ENCODE results near the gene CYP4F11.
"Not testable (repeated sequence)": the region's sequence is repeated elsewhere in the genome, so short reads cannot be mapped to it uniquely, and the experiment has no call there.

Gene CYP4F11

GRCh38 chr19:15885167-15885566 is 49.2 kb downstream of the CYP4F11 start:
- no peaks in the 10 kb centered on the region for H4K20me1 ChIP-seq (ENCODE audit: insufficient read depth)

DNA sequence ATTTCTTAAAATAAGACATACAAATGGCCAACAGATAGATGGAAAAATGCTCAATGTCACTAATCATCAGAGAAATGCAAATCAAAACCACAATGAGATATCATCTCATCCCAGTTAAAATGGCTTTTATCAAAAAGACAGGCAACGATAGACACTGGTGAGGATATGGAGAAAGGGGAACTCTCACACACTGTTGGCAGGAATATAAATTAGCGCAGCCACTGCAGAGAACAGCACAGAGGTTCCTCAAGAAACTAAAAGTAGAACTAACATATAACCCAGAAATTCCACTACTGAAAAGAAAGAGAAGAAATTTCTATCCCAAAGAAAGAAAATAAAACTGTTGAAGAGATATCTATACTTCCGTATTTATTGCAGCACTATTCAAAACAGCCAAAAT is 51.0 kb downstream of the CYP4F11 start:
- not testable (repeated sequence) for H3K4me3 ChIP-seq (IDR thresholded peaks at IDR 0.05; ENCODE audit: insufficient read depth, low read depth, low read length); H3K36me3 ChIP-seq (ENCODE audit: insufficient read depth); H3K27ac ChIP-seq; H4K20me1 ChIP-seq (ENCODE audit: insufficient read depth); H2AFZ ChIP-seq (ENCODE audit: low read depth); H3K4me2 ChIP-seq; H3K9ac ChIP-seq; H3K4me1 ChIP-seq (ENCODE audit: low read depth, poor library complexity, severe bottlenecking); H3K79me2 ChIP-seq (ENCODE audit: insufficient read depth, low read depth); H3K27me3 ChIP-seq (ENCODE audit: insufficient read depth, low read depth)

More at GRCh38 chr19:15885167-15885566, 49.2 kb downstream of the CYP4F11 start:
- Histone ChIP-seq H3K79me2 (ENCODE audit: insufficient read depth, low read depth) (no peaks in the 10 kb centered on the region), H3K9ac (no peak overlapping the region), H2AFZ (ENCODE audit: low read depth) (no peak overlapping the region), H3K36me3 (ENCODE audit: insufficient read depth) (no peaks in the 10 kb centered on the region), H3K27me3 (ENCODE audit: insufficient read depth, low read depth) (peaks cover 6% of the 10 kb centered on the region; the same call in 1 of the 2 replicates), H3K4me2 (no peak overlapping the region), H3K4me3 (IDR thresholded peaks at IDR 0.05; ENCODE audit: insufficient read depth, low read depth, low read length) (no peak overlapping the region), H3K4me1 (ENCODE audit: low read depth, poor library complexity, severe bottlenecking) (no peaks in the 10 kb centered on the region), H3K27ac (no peak overlapping the region)
- no peak for TF ChIP-seq CTCF (conservative IDR thresholded peaks at IDR 0.05; ENCODE audit: low read depth, low read length)

- H3K27ac ChIP-seq, result no peak overlapping the region
- H3K4me2 ChIP-seq, result no peak overlapping the region
- no peak overlapping the region for H2AFZ ChIP-seq (ENCODE audit: low read depth)
- TF ChIP-seq CTCF (conservative IDR thresholded peaks at IDR 0.05; ENCODE audit: low read depth, low read length), result no peak
- no peaks in the 10 kb centered on the region for H3K4me1 ChIP-seq (ENCODE audit: low read depth, poor library complexity, severe bottlenecking)
- H4K20me1 ChIP-seq (ENCODE audit: insufficient read depth), result no peaks in the 10 kb centered on the region
- peaks cover 2% of the 10 kb centered on the region; the same call in 1 of the 2 replicates for H3K27me3 ChIP-seq (ENCODE audit: insufficient read depth, low read depth)
- no peaks in the 10 kb centered on the region for H3K36me3 ChIP-seq (ENCODE audit: insufficient read depth)
- no peak overlapping the region for H3K4me3 ChIP-seq (IDR thresholded peaks at IDR 0.05; ENCODE audit: insufficient read depth, low read depth, low read length)
- no peaks in the 10 kb centered on the region for H3K79me2 ChIP-seq (ENCODE audit: insufficient read depth, low read depth)
- no peak overlapping the region for H3K9ac ChIP-seq
These were observed 59.4 kb downstream of the CYP4F11 start for GRCh38 chr19:15874821-15875474.

DNA sequence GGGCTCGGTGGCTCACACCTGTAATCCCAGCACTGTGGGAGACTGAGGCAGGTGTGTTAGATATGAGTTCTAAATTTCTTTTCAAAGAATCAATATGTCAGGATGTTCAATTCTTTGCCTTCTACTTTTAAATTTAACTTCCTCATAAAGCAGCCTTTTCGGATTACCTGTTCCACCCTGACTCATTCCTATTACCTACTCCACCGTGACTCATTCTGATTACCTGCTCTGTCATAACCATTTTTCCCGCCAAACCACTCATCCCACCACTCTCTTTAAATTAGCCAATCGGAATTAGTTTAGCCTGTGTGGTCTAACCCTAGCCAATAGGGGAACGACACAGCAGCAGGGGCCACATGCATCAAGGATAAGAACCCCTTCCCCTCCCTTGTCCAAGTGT is 60.6 kb downstream of the CYP4F11 start:
- H3K27ac ChIP-seq; H3K79me2 ChIP-seq (ENCODE audit: insufficient read depth, low read depth); H3K36me3 ChIP-seq (ENCODE audit: insufficient read depth); H3K4me1 ChIP-seq (ENCODE audit: low read depth, poor library complexity, severe bottlenecking); H3K4me3 ChIP-seq (IDR thresholded peaks at IDR 0.05; ENCODE audit: insufficient read depth, low read depth, low read length); H3K9ac ChIP-seq; H4K20me1 ChIP-seq (ENCODE audit: insufficient read depth); H2AFZ ChIP-seq (ENCODE audit: low read depth); H3K27me3 ChIP-seq (ENCODE audit: insufficient read depth, low read depth); H3K4me2 ChIP-seq: not testable (repeated sequence)

DNA sequence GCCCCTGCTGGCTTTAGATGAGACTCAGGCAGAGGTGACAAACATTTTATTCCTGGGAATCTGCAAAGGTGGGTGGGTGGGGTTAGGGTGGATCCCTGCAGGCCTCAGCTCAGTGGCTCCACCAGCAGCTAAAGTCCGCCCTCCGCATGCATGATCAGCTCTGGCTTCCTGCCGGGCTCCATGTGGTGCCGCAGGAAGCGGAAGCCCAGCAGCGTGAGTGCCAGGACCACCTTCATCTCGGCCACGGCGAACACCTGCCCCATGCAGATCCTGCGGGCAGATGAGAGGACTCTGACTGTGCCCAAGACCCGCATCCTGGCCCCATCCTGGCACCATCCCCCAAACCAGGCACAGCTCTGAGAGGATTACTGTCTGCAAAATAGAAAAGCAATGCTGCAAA is 62.8 kb downstream of the CYP4F11 start:
- H3K4me3 ChIP-seq (IDR thresholded peaks at IDR 0.05; ENCODE audit: insufficient read depth, low read depth, low read length), result no peak overlapping the region
- H3K27ac ChIP-seq, result no peak overlapping the region
- H2AFZ ChIP-seq (ENCODE audit: low read depth), result no peak overlapping the region

More for the DNA sequence above, 62.8 kb downstream of the CYP4F11 start:
- Histone ChIP-seq H3K4me2 (no peak overlapping the region), H4K20me1 (ENCODE audit: insufficient read depth) (no peaks in the 10 kb centered on the region), H3K9ac (no peak overlapping the region), H3K4me1 (ENCODE audit: low read depth, poor library complexity, severe bottlenecking) (no peaks in the 10 kb centered on the region), H3K79me2 (ENCODE audit: insufficient read depth, low read depth) (no peaks in the 10 kb centered on the region), H3K27me3 (ENCODE audit: insufficient read depth, low read depth) (peaks cover 7% of the 10 kb centered on the region; the same call in 1 of the 2 replicates), H3K36me3 (ENCODE audit: insufficient read depth) (no peaks in the 10 kb centered on the region)
- TF ChIP-seq CTCF (conservative IDR thresholded peaks at IDR 0.05; ENCODE audit: low read depth, low read length), result no peak
